GM12878 (cell line): ENCODE data around the gene BBS9. TPM values are rescaled to one million over a fixed set of nuclear protein-coding genes. Genes with fewer than 3 reads are reported as not detected.

ENCODE experiments used
- ATAC-seq: fragments of 200-7000 bp; cut with Tn5 transposase; 3 replicates; pipeline ENCODE4 v1.9.1; 2020; ENCODE audit warnings: mild to moderate bottlenecking, moderate library complexity
- BruUV-seq: library from RNA; stranded (reverse); fragments of 400-500 nt; replicated peaks from 2 replicates; lab custom pipeline; 2021; lab: Mats Ljungman, UMichigan
- CTCF ChIA-PET: fragments of 300-600 bp; sonication (Branson Sonifier 250); formaldehyde crosslinking; extraction: SDS; loops from one replicate; lab custom pipeline; 2021; ENCODE audit warnings: inconsistent platforms; lab: Yijun Ruan, JAX
- POLR2A ChIA-PET: fragments of 350-600 bp; formaldehyde crosslinking; extraction: SDS; loops from one replicate; lab custom pipeline; 2021; ENCODE audit warnings: inconsistent platforms; lab: Charles Lee
- RAD21 ChIA-PET: fragments of 300-600 bp; sonication (Branson Sonifier 250); formaldehyde crosslinking; loops from one replicate; lab custom pipeline; 2023; ENCODE audit warnings: antibody characterized with exemption; ENCODE audit not compliant: unreplicated experiment; lab: Charles Lee
- SMC1A ChIA-PET: fragments of 300-600 bp; sonication (Branson Sonifier 250); formaldehyde crosslinking; loops from one replicate; lab custom pipeline; 2023; ENCODE audit not compliant: unreplicated experiment, uncharacterized antibody; lab: Charles Lee
- DNase-seq: peaks from one replicate; pipeline ENCODE4 v3.0.0-alpha.2; 2011; ENCODE audit warnings: low read depth, low spot score
- FAIRE-seq: peaks from 3 replicates; lab custom pipeline; 2011; peaks lifted over from hg19 to GRCh38; lab: Jason Lieb, UNC
- H2AFZ ChIP-seq: 2 replicates; pipeline ENCODE4 v1.6.0; 2011; ENCODE audit warnings: low read depth, low read length, control low read depth; ENCODE audit not compliant: control insufficient read depth
- H3K27ac ChIP-seq: 2 replicates; pipeline ENCODE4 v1.5.1; 2011; ENCODE audit warnings: control low read depth; ENCODE audit not compliant: control insufficient read depth, insufficient read depth
- H3K27me3 ChIP-seq, 2 experiments: replicated peaks in 1 of 2; 2 replicates each; pipeline versions ENCODE4 v1.6.0 to v1.6.1; 2011; ENCODE audit warnings: low read length in 1 of 2; ENCODE audit not compliant: control insufficient read depth in 2 of 2, insufficient read depth in 2 of 2
- H3K36me3 ChIP-seq, 2 experiments: 2 replicates each; pipeline ENCODE4 v1.5.1; 2011; ENCODE audit warnings: low read length in 1 of 2; ENCODE audit not compliant: control insufficient read depth in 2 of 2, insufficient read depth in 2 of 2
- H3K4me1 ChIP-seq: 2 replicates; pipeline ENCODE4 v1.6.1; 2011; ENCODE audit warnings: mild to moderate bottlenecking, low read length, moderate library complexity, mixed read lengths; ENCODE audit not compliant: control insufficient read depth, insufficient read depth
- H3K4me2 ChIP-seq: 2 replicates; pipeline ENCODE4 v1.6.0; 2011; ENCODE audit warnings: control low read depth; ENCODE audit not compliant: control insufficient read depth, insufficient read depth
- H3K4me3 ChIP-seq: fragments of 200-600 bp; sonication (generic); 2 replicates; pipeline ENCODE4 v1.5.1; 2016
- H3K79me2 ChIP-seq: 2 replicates; pipeline ENCODE4 v1.6.0; 2011; ENCODE audit warnings: low read length; ENCODE audit not compliant: control insufficient read depth, insufficient read depth
- H3K9ac ChIP-seq: 2 replicates; pipeline ENCODE4 v1.8.0; 2011; ENCODE audit warnings: low read length, control low read depth, mixed read lengths; ENCODE audit not compliant: control insufficient read depth, insufficient read depth
- H3K9me3 ChIP-seq: replicated peaks from 3 replicates; pipeline ENCODE4 v1.5.1; 2011; ENCODE audit warnings: mild to moderate bottlenecking, low read length; ENCODE audit not compliant: control insufficient read depth, insufficient read depth
- H4K20me1 ChIP-seq: 2 replicates; pipeline ENCODE4 v1.6.0; 2011; ENCODE audit not compliant: control insufficient read depth, insufficient read depth
- ASH2L ChIP-seq: fragments of 300-600, 200-600 bp; sonication (generic); IDR thresholded peaks from 2 replicates; pipeline ENCODE4 v1.6.1; 2017; ENCODE audit warnings: low read depth, mild to moderate bottlenecking, borderline replicate concordance
- ATF7 ChIP-seq: fragments of 450-650 bp; IDR thresholded peaks from 2 replicates; pipeline ENCODE4 v1.6.1; 2016; ENCODE audit warnings: low read depth, mild to moderate bottlenecking
- BCL11A ChIP-seq: IDR thresholded peaks from 2 replicates; pipeline ENCODE4 v1.6.1; 2011; ENCODE audit warnings: low read depth, low read length
- CBX5 ChIP-seq: sonication (generic); IDR thresholded peaks from 2 replicates; pipeline ENCODE4 v1.6.1; 2016; ENCODE audit warnings: low read depth, moderate library complexity, mild to moderate bottlenecking, inconsistent platforms
- ELK1 ChIP-seq: IDR thresholded peaks from 2 replicates; pipeline ENCODE4 v1.6.1; 2012; ENCODE audit warnings: low read depth, low read length, improper control_type of control experiment
- EP300 ChIP-seq, 2 experiments: fragments of 150-350 bp in 1 of 2; IDR thresholded peaks; 2 replicates each; pipeline ENCODE4 v1.6.1; 2011 to 2012; ENCODE audit warnings: low read depth in 2 of 2, low read length in 2 of 2, borderline replicate concordance in 1 of 2, improper control_type of control experiment in 1 of 2, inconsistent platforms in 1 of 2; ENCODE audit not compliant: control insufficient read depth in 1 of 2
- IKZF1 ChIP-seq: fragments of 450-650 bp; conservative IDR thresholded peaks from 2 replicates; pipeline ENCODE4 v1.6.1; 2017; ENCODE audit warnings: antibody characterized with exemption, mild to moderate bottlenecking
- MTA3 ChIP-seq: IDR thresholded peaks from 2 replicates; pipeline ENCODE4 v1.6.1; 2012; ENCODE audit warnings: low read length, inconsistent platforms, borderline replicate concordance
- MXI1 ChIP-seq: fragments of 150-350 bp; IDR thresholded peaks from 2 replicates; pipeline ENCODE4 v1.6.1; 2011; ENCODE audit warnings: low read depth, mild to moderate bottlenecking, inconsistent platforms, low read length, improper control_type of control experiment
- NR2C1 ChIP-seq: fragments of 450-650 bp; IDR thresholded peaks from 2 replicates; pipeline ENCODE4 v1.6.1; 2017; ENCODE audit warnings: antibody characterized with exemption, mild to moderate bottlenecking, moderate library complexity
- PML ChIP-seq: IDR thresholded peaks from 2 replicates; pipeline ENCODE4 v1.6.1; 2012; ENCODE audit warnings: low read length, inconsistent platforms
- POLR2A ChIP-seq: IDR thresholded peaks from 2 replicates; pipeline ENCODE4 v1.6.1; 2011; ENCODE audit warnings: low read depth, mild to moderate bottlenecking, low read length
- RUNX3 ChIP-seq: IDR thresholded peaks from 2 replicates; pipeline ENCODE4 v1.6.1; 2012; ENCODE audit warnings: low read length, inconsistent platforms
- SKIL ChIP-seq: fragments of 450-650 bp; IDR thresholded peaks from 2 replicates; pipeline ENCODE4 v1.6.1; 2017; ENCODE audit warnings: mild to moderate bottlenecking, low read depth, inconsistent platforms; ENCODE audit not compliant: poor library complexity, severe bottlenecking
- TCF3 ChIP-seq: IDR thresholded peaks from 2 replicates; pipeline ENCODE4 v1.6.1; 2012; ENCODE audit warnings: low read depth, mild to moderate bottlenecking, low read length, borderline replicate concordance; ENCODE audit not compliant: insufficient read depth
- ZBTB40 ChIP-seq: fragments of 450-650 bp; IDR thresholded peaks from 2 replicates; pipeline ENCODE4 v1.6.1; 2016; ENCODE audit warnings: mild to moderate bottlenecking, moderate library complexity, borderline replicate concordance
- WGBS: methylation state at CpG from one replicate; pipeline ENCODE4 v1.1.6; 2016; ENCODE audit warnings: low lambda C conversion rate; ENCODE audit not compliant: insufficient replicate concordance, insufficient coverage; ENCODE audit errors: missing lambda C conversion rate; 5-methylcytosine and 5-hydroxymethylcytosine counted together
- in situ Hi-C: fragments of 300-500 bp; cut with MboI; formaldehyde crosslinking; loops from 9 replicates; pipeline ENCODE4 v1.14.3; 2018; ENCODE audit warnings: mixed read lengths
- intact Hi-C: fragments of 100-400 bp; cut with micrococcal nuclease; formaldehyde crosslinking; loops from one replicate; pipeline ENCODE4 v1.14.2; 2022; ENCODE audit not compliant: unreplicated experiment
- polyA plus RNA-seq, 11 experiments: library from polyadenylated mRNA; depleted of rRNA in 4 of 11; unstranded in 6 of 11; stranded (reverse) in 5 of 11; fragments of >200 nt; fragmentation: Nextera tagmentation in 4 of 11; fragmentation: Illumina TruSeq in 1 of 11; extraction: Ambion mirVana in 4 of 11; extraction: Trizol in 1 of 11; gene quantifications; 1 replicate in 1 of 11; 2 replicates in 10 of 11; pipeline versions ENCODE4 v1.2.1 to v1.2.3, GENCODE V29; 2011 to 2016; ENCODE audit warnings: inconsistent platforms in 2 of 11, missing spikeins in 2 of 11, low read depth in 1 of 11
- total RNA-seq, 4 experiments: library from RNA; depleted of rRNA in 3 of 4; stranded (reverse); fragments of >200 nt in 3 of 4; fragmentation: Illumina TruSeq in 1 of 4; extraction: Trizol in 1 of 4; gene quantifications; 2 replicates each; pipeline versions ENCODE4 v1.2.1 to v1.2.3, GENCODE V29; 2013 to 2021
- TF ChIP-seq, protein P1 (sequence below): IDR thresholded peaks from 2 replicates; pipeline ENCODE4 v1.6.1; 2012; ENCODE audit warnings: low read depth, low read length, improper control_type of control experiment

Gene BBS9
- total and polyA plus RNA-seq, 10 of the 15 experiments (the other 5 are each of a cell fraction or from before 2014, with no cell fraction given): 1.2 to 5.6 (median 2.3) TPM

GRCh38 chr7:33471636-33472242, 342.4 kb downstream of the BBS9 start:
- H3K27ac ChIP-seq: no peak overlapping the region
- no peaks in the 10 kb centered on the region for H3K4me1 ChIP-seq
- intact Hi-C loops: no loop called here
- no peaks in the 10 kb centered on the region for H3K27me3 ChIP-seq
- no peak overlapping the region for H3K9ac ChIP-seq
- H3K79me2 ChIP-seq: no peaks in the 10 kb centered on the region
- SMC1A ChIA-PET: interaction anchor here (0.9 to 1.4 kb wide), 3 partner anchors 8 to 16 kb away, joined by 3 read pairs; no protein-coding TSS in a partner anchor
- DNase-seq (no peak), ATAC-seq (peak; percentile 72), FAIRE-seq (peak; percentile 47)
- CTCF ChIA-PET: interaction anchor here (1.0 to 1.8 kb wide), 2 partner anchors 13 to 22 kb away, joined by 3 to 4 read pairs; no protein-coding TSS in a partner anchor
- no peaks in the 10 kb centered on the region; the same call in 2 of the 3 replicates for H3K9me3 ChIP-seq
- no peaks in the 10 kb centered on the region for H4K20me1 ChIP-seq
- RAD21 ChIA-PET: interaction anchor here (2.1 kb wide), 1 partner anchor 10 kb away, joined by 4 read pairs; no protein-coding TSS in a partner anchor
- H3K4me3 ChIP-seq: no peak overlapping the region
- H2AFZ ChIP-seq: no peak overlapping the region
- no TSS peak for BruUV-seq
- POLR2A ChIA-PET: no interaction called here
- 21% methylated on average over 3 of the region's 3 CpGs for WGBS
- H3K4me2 ChIP-seq: no peak overlapping the region
- in situ Hi-C loops: no loop called here
- no peaks in the 10 kb centered on the region for H3K36me3 ChIP-seq
- TF ChIP-seq RUNX3 (peak; percentile 92), CBX5 (no peak), NR2C1 (no peak), MXI1 (no peak), ELK1 (no peak), EP300 (IDR thresholded peaks at IDR 0.05; ENCODE audit: borderline replicate concordance in 1 of 2, control insufficient read depth in 1 of 2, low read depth in 2 of 2, low read length in 2 of 2) (no peak), TCF3 (no peak), ZBTB40 (no peak), POLR2A (no peak), MTA3 (no peak), IKZF1 (peak; percentile 35), ASH2L (no peak), PML (0 out of 2 replicates have a peak, but pooled peaks have one; percentile 31), ATF7 (no peak), SKIL (no peak), BCL11A (0 out of 2 replicates have a peak, but pooled peaks have one; percentile 39)
- TF ChIP-seq, protein P1, sequence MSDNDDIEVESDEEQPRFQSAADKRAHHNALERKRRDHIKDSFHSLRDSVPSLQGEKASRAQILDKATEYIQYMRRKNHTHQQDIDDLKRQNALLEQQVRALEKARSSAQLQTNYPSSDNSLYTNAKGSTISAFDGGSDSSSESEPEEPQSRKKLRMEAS: no peak
